HL-60/S4 treated with phorbol 12-myristate 13-acetate at 8.2 ng/mL for 4 days and 3 days (cell line): ENCODE results near the gene NUP188.
"Not testable (repeated sequence)": the region's sequence is repeated elsewhere in the genome, so short reads cannot be mapped to it uniquely, and the experiment has no call there.

Source experiments
- in situ Hi-C: fragments of 300-500 bp; cut with MboI; formaldehyde crosslinking; loops from 2 replicates; pipeline ENCODE4 v1.15.0; 2022; ENCODE audit warnings: low sequenced_read_pairs

Gene NUP188

DNA sequence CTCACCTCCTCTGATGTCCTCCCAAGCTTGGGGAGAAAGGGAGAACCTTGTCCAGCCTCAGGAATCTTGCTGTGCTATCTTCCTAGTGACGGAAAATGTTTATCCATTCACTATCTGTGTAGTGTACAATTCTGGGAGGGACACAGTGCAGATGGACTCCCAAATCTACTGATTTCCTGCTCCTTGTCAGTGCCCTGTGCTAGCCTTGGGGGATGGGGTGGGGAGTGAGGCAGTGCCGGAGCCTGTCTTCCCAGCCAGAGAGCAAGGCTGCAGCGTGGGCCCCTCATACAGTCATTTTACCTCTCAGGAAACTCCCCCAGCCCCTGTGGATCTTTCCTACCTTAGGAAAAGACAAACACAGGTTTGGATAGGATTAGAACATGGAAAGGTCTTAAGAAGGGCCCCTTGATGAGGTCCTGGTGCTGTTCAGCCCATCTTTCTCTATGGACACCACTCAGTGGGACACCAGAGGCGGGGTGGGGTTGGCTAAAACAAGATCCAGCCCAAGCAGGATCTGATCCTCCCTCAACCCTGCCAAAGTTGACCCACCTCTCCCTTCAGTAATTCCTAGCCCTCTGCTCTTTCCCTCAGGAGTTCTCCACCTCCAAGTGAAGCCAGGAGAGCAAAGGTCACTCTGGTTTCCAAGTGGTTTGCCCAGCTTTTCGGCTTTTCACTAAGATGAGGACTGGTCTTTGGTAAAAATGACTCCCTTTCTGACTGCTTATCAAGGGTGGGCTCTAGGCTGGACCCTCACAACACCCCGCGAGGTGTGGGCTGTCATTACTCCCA is 3.5 kb upstream of the NUP188 start:
- in situ Hi-C loops: no loop called here

DNA sequence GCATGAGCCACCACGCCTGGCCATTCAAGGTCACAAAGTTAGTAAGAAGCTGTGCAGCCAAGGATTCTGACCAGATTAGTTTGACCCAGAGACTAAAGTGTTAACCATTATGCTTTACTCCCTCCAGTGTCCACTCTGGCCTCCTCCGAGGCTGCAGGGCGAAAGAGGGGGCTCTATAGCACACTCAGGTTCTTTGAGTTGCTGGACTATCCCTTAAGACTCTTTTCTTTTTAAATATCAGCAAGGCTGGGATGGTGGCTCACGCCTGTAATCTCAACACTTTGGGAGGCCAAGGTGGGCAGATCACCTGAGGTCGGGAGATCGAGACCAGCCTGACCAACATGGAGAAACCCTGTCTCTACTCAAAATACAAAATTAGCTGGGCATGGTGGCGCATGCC is 2.5 kb upstream of the NUP188 start:
- in situ Hi-C loops: not testable (repeated sequence)

DNA sequence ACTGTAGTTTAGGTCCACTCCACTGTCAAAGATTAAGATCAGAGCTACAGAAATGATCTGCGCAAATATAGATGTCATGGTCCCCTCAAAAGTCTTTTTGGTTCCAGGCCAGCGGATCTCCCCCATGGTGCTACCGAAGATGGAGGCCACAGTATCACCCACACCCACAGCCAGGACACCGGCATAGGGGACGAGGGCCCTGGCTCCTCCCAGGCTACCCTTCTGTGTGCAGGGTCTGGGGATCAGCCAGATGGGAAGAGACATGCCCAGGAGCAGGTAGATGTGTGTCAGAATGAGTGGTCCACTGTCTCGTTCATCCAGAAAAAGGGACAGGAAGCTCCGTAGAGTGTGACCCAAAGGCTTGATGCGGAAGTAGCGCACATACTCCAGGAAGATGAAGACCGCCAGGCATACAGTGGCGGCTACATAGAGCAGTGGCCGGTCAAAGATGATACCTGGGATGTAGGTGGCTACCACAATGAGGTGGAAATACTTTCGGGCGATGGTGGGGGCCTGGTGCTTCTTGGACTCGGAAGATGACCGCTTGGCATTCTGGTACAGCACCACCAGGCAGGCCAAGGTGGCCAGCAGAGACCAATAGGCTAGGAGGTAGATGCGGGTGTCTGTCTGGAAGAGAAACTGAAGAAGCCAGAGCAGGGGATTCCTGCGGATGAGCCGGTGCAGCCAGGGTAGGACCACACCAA is 1.5 kb upstream of the NUP188 start:
- in situ Hi-C loops: no loop called here

DNA sequence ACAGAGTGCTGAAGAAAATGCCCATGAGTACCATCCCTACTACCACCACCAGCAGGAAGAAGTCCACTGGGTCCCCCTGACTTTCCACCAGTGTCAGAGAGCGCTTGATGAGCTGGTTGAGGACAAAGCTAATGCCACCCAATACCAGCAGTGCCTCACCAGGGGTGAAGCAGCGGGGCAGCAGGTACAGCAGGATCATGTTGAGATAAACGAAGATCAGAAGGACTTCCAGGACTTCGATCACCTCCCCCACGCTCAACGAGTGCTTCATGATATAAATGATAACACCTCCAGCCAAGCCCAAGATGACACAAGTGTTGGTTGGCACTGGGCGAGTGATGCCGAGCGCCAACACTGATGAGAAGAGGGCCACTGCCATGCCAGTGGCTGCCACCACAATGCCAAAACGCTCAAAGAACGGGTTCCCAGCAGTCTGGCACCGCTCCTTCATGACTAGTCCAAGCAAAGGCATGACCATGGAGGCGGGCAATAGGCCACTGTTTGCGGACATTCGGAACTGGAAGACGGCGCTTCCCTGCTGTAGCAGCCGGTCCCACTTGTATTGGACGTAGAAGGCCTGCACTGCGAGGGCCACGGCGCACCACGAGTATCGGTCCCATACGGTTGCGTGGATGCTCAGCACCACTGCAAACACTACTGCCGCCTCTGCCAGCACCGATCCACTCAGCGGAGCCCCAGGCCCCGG is 775 bp upstream of the NUP188 start:
- in situ Hi-C loops: no loop called here

DNA sequence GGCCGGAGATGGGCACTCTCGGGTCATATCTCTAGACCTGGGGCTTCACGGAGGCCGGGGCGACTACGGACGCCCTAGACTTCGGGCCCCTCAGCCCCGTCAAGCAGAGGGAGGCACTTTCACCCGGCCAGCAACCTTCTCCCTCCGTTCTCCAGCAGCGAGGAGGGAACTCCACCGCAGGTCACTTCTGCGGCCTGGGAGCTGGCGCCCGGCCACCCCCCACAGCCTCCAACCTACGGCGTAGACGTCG is 297 bp upstream of the NUP188 start:
- in situ Hi-C loops: no loop called here

- in situ Hi-C loops: not testable (repeated sequence)
Observed at GRCh38 chr9:128961403-128961802, 13.9 kb downstream of the NUP188 start.

DNA sequence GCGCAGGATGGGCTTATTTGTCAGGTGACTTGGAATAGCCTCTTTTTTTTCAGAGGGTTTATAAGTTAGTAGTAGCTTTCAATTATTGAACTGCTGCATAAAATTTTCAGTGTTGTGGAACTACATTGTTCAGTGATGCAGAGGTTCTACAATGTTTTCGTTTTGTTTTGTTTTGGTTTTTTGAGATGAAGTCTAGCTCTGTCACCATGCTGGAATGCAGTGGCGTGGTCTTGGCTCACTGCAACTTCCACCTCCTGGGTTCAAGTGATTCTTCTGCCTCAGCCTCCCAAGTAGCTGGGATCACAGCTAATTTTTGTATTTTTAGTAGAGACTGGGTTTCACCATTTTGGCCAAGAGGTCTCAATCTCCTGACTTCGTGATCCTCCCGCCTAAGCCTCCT is 22.0 kb downstream of the NUP188 start:
- in situ Hi-C loops: no loop called here

DNA sequence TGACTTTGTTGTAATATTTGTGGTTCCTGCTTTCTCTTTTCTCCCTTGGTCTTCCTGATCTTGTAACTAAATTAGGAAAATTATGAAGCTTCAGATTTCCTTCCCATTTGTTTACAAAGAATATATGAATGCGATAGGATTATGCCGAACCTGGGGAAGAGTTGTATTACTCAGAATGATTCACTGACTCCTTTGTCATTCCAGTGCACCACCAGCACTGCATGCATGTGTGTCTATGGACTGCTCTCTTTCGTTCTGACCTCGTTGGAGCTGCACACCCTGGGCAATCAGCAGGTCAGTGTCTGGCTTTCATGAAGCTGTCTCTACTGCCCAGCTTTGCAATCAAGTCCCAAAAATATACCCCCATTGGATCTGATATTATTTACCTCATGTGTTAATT is 25.5 kb downstream of the NUP188 start:
- in situ Hi-C loops: no loop called here

GRCh38 chr9:128979111-128979510 is 31.6 kb downstream of the NUP188 start:
- in situ Hi-C loops: loop anchor here (25.0 kb wide), 1 partner anchor 367 kb away; no protein-coding TSS in a partner anchor

DNA sequence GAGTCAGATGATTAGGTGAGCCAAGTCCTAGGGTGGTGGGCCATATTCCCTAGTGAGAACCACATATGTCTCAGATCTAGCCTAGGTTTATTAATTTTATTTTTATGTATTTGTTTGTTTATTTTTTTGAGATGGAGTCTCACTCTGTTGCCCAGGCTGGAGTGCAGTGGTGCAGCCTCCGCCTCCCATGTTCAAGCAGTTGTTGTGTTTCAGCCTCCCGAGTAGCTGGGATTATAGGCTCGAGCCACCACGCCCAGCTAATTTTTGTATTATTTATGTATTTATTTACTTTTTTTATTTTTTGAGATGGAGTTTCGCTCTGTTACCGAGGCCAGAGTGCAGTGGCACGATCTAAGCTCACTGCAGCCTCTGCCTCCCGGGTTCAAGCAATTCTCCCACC is 36.0 kb downstream of the NUP188 start:
- in situ Hi-C loops: loop anchor here (25.0 kb wide), 1 partner anchor 371 kb away; no protein-coding TSS in a partner anchor

- in situ Hi-C loops: loop anchor here (25.0 kb wide), 1 partner anchor 374 kb away; no protein-coding TSS in a partner anchor
Observed at GRCh38 chr9:128986671-128987070, 39.2 kb downstream of the NUP188 start.

- in situ Hi-C loops: loop anchor here (25.0 kb wide), 1 partner anchor 376 kb away; no protein-coding TSS in a partner anchor
Observed at GRCh38 chr9:128987805-128988204, 40.3 kb downstream of the NUP188 start.

DNA sequence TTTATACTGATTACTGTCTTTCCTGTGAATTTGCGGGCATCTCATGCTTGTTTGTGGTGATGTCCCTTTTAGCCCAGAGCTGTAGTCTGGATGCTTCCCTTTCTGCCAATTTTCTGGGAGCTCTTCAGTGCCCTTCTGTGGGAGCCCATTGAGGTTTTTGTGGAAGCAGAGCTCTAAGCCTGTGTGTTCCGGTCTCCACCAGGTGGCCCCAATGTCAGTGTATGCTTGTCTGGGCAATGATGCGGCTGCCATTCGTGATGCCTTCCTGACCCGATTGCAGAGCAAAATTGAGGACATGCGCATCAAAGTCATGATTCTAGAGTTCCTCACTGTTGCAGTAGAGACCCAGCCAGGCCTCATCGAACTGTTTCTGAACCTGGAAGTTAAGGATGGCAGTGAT is 45.5 kb downstream of the NUP188 start:
- in situ Hi-C loops: loop anchor here (25.0 kb wide), 1 partner anchor 381 kb away; no protein-coding TSS in a partner anchor

DNA sequence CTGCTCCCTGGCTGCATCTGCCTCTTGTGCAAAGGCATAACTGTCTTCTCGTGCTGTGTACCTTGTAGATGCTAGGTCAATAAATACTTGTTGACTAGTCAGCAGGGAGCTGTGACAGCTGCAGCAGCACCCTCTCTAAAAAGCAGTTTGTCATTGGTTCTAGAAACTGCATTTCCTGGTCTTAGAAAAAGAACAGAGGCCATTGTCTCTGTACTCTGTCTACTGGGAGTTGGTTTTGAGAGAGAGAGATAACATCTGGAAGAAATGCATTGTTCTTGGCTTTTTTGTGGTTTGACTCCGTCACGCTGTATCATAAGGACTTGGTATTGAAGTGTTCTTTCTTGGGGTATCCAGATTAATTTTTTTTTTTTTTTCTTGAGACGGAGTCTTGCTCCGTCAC is 48.3 kb downstream of the NUP188 start:
- in situ Hi-C loops: loop anchor here (25.0 kb wide), 1 partner anchor 383 kb away; no protein-coding TSS in a partner anchor

DNA sequence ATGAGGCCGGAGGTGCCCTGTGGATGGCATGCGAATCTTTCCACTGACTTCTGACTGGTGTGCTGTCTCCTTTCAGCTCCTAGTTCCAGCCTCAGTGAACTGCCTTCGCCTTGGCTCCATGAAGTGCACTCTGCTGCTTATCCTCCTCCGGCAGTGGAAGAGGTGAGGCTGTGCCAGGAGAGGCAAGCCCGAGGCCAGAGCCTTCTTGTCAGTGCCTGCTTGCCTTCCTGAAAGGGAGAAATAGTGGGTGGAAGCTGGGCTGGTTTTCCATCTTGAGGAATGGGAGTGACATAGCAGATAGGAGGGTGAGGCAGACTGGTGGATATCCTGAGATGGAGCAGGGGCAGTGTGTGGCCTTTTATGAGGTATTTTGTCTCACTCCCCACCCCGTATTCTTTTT is 51.0 kb downstream of the NUP188 start:
- in situ Hi-C loops: loop anchor here (25.0 kb wide), 1 partner anchor 386 kb away; no protein-coding TSS in a partner anchor

- in situ Hi-C loops: loop anchor here (25.0 kb wide), 1 partner anchor 387 kb away; no protein-coding TSS in a partner anchor
Observed at GRCh38 chr9:128999581-129000206, 52.2 kb downstream of the NUP188 start.

- in situ Hi-C loops: no loop called here
Observed at GRCh38 chr9:129001504-129002325, 54.2 kb downstream of the NUP188 start.

- in situ Hi-C loops: no loop called here
Observed at GRCh38 chr9:129002992-129003391, 55.5 kb downstream of the NUP188 start.

GRCh38 chr9:129004173-129004572 is 56.7 kb downstream of the NUP188 start:
- in situ Hi-C loops: not testable (repeated sequence)

GRCh38 chr9:129005336-129005997 is 58.0 kb downstream of the NUP188 start:
- in situ Hi-C loops: no loop called here
